Keratinocyte (primary cell): ENCODE measurements around the gene TUFM. TPM values are rescaled to one million over a fixed set of nuclear protein-coding genes. Genes with fewer than 3 reads are reported as not detected.

Experiments used
- DNase-seq: peaks from one replicate; pipeline ENCODE4 v3.0.0-alpha.2; 2011; ENCODE audit warnings: low read depth, missing footprints, low spot score
- FAIRE-seq: peaks from 2 replicates; lab custom pipeline; 2011; peaks lifted over from hg19 to GRCh38; lab: Jason Lieb, UNC
- H2AFZ ChIP-seq: 2 replicates; pipeline ENCODE4 v1.6.0; 2012; ENCODE audit warnings: low read length, control low read depth, inconsistent platforms; ENCODE audit not compliant: control insufficient read depth
- H3K27ac ChIP-seq: 2 replicates; pipeline ENCODE4 v1.5.1; 2011; ENCODE audit warnings: low read length; ENCODE audit not compliant: control insufficient read depth, insufficient read depth
- H3K27me3 ChIP-seq: 3 replicates; pipeline ENCODE4 v1.6.0; 2011; ENCODE audit warnings: low read length; ENCODE audit not compliant: control insufficient read depth, insufficient read depth; ENCODE audit errors: extremely low read depth
- H3K36me3 ChIP-seq, 2 experiments: 2 replicates in 1 of 2; 3 replicates in 1 of 2; pipeline ENCODE4 v1.5.1; 2011; ENCODE audit warnings: low read length in 2 of 2, mild to moderate bottlenecking in 1 of 2; ENCODE audit not compliant: control insufficient read depth in 2 of 2, insufficient read depth in 2 of 2; ENCODE audit errors: extremely low read depth in 1 of 2
- H3K4me1 ChIP-seq: 3 replicates; pipeline ENCODE4 v1.5.1; 2011; ENCODE audit warnings: low read length; ENCODE audit not compliant: control insufficient read depth, insufficient read depth; ENCODE audit errors: extremely low read depth
- H3K4me2 ChIP-seq: 3 replicates; pipeline ENCODE4 v1.6.0; 2011; ENCODE audit warnings: low read depth, low read length; ENCODE audit not compliant: control insufficient read depth, insufficient read depth; ENCODE audit errors: extremely low read depth
- H3K4me3 ChIP-seq, 3 experiments: fragments of 200-600 bp in 1 of 3; sonication (generic) in 1 of 3; 2 replicates in 2 of 3; 3 replicates in 1 of 3; pipeline ENCODE4 v1.5.1; 2011 to 2016; ENCODE audit warnings: low read length in 3 of 3, mild to moderate bottlenecking in 3 of 3, control low read depth in 2 of 3, inconsistent platforms in 1 of 3, low read depth in 1 of 3, mixed read lengths in 1 of 3, mixed run types in 1 of 3, moderate library complexity in 1 of 3; ENCODE audit not compliant: control insufficient read depth in 2 of 3, insufficient read depth in 2 of 3; ENCODE audit errors: extremely low read depth in 1 of 3
- H3K79me2 ChIP-seq: 2 replicates; pipeline ENCODE4 v1.6.0; 2012; ENCODE audit warnings: low read length; ENCODE audit not compliant: control insufficient read depth, insufficient read depth
- H3K9ac ChIP-seq: 3 replicates; pipeline ENCODE4 v1.6.0; 2011; ENCODE audit warnings: low read length; ENCODE audit not compliant: control insufficient read depth, insufficient read depth; ENCODE audit errors: extremely low read depth
- H3K9me1 ChIP-seq: 3 replicates; pipeline ENCODE4 v1.6.0; 2011; ENCODE audit warnings: low read length; ENCODE audit not compliant: control insufficient read depth, insufficient read depth; ENCODE audit errors: extremely low read depth
- H3K9me3 ChIP-seq: 2 replicates; pipeline ENCODE4 v1.5.1; 2012; ENCODE audit warnings: low read depth, low read length; ENCODE audit not compliant: control insufficient read depth
- H4K20me1 ChIP-seq: 3 replicates; pipeline ENCODE4 v1.6.0; 2011; ENCODE audit warnings: low read length; ENCODE audit not compliant: control insufficient read depth, insufficient read depth; ENCODE audit errors: extremely low read depth
- CTCF ChIP-seq, 3 experiments: IDR thresholded peaks in 1 of 3; conservative IDR thresholded peaks in 1 of 3; optimal IDR thresholded peaks in 1 of 3; 2 replicates in 2 of 3; 3 replicates in 1 of 3; pipeline versions ENCODE3 to v1.5.1; 2011; ENCODE audit warnings: low read length in 3 of 3, mild to moderate bottlenecking in 3 of 3, moderate library complexity in 2 of 3, control low read depth in 1 of 3, inconsistent platforms in 1 of 3; ENCODE audit not compliant: insufficient read depth in 2 of 3; ENCODE audit errors: extremely low read depth in 1 of 3
- EZH2 ChIP-seq: IDR thresholded peaks from one replicate; pipeline ENCODE4 v1.6.1; 2012; ENCODE audit warnings: inconsistent platforms, mild to moderate bottlenecking, low read length, moderate library complexity
- dilution Hi-C: fragments of 300-500 bp; cut with MboI; formaldehyde crosslinking; loops from one replicate; pipeline ENCODE4 v1.7.0; 2020; ENCODE audit warnings: low sequenced_read_pairs; ENCODE audit not compliant: extremely low pct_ligation_motif_present
- polyA plus RNA-seq, 5 experiments: library from polyadenylated mRNA; depleted of rRNA in 3 of 5; stranded (reverse) in 3 of 5; stranded (forward) in 1 of 5; unstranded in 1 of 5; fragments of >200 nt; gene quantifications; 1 replicate in 1 of 5; 2 replicates in 3 of 5; 3 replicates in 1 of 5; pipeline versions ENCODE4 v1.2.1 to v1.2.3, GENCODE V29; 2011 to 2012; ENCODE audit warnings: missing spikeins in 2 of 5, low read depth in 1 of 5, low replicate concordance in 1 of 5

TUFM gene
- polyA plus RNA-seq, 1 donor (not counting 4 experiments of a cell fraction or from before 2014, with no cell fraction given): 134 TPM

GRCh38 chr16:28830531-28830930 is 15.6 kb downstream of the TUFM start:
- DNase-seq: no peak
- dilution Hi-C loops: no loop called here
- H3K36me3 ChIP-seq: peaks cover 68 to 74% of the 10 kb centered on the region in 2 experiments

GRCh38 chr16:28829747-28830146 is 16.4 kb downstream of the TUFM start:
- TF ChIP-seq EZH2 (no peak), CTCF (optimal IDR thresholded peaks at IDR 0.05 in 1 of 3, IDR thresholded peaks at IDR 0.05 in 1 of 3, conservative IDR thresholded peaks at IDR 0.05 in 1 of 3; ENCODE audit: extremely low read depth in 1 of 3, insufficient read depth in 2 of 3, low read length in 3 of 3) (no peak)
- Histone ChIP-seq H3K36me3 (peaks cover 61 to 75% of the 10 kb centered on the region in 2 experiments), H3K27ac (no peak overlapping the region), H2AFZ (no peak overlapping the region), H3K4me2 (no peak overlapping the region), H4K20me1 (peaks cover 13% of the 10 kb centered on the region), H3K27me3 (no peaks in the 10 kb centered on the region), H3K4me3 (no peak overlapping the region), H3K9ac (no peak overlapping the region), H3K79me2 (peaks cover 65% of the 10 kb centered on the region), H3K9me3 (no peaks in the 10 kb centered on the region), H3K9me1 (no peaks in the 10 kb centered on the region), H3K4me1 (peaks cover 15% of the 10 kb centered on the region)
- dilution Hi-C loops: no loop called here
- FAIRE-seq: no peak
- no peak for DNase-seq

More at GRCh38 chr16:28830531-28830930, 15.6 kb downstream of the TUFM start:
- TF ChIP-seq EZH2: no peak
- no peak for TF ChIP-seq CTCF (optimal IDR thresholded peaks at IDR 0.05 in 1 of 3, IDR thresholded peaks at IDR 0.05 in 1 of 3, conservative IDR thresholded peaks at IDR 0.05 in 1 of 3; ENCODE audit: extremely low read depth in 1 of 3, insufficient read depth in 2 of 3, low read length in 3 of 3)
- Histone ChIP-seq H3K27ac (no peak overlapping the region), H3K9me3 (no peaks in the 10 kb centered on the region), H3K9ac (no peak overlapping the region), H4K20me1 (peaks cover 13% of the 10 kb centered on the region), H3K4me1 (peaks cover 7% of the 10 kb centered on the region), H3K4me2 (no peak overlapping the region), H3K79me2 (peaks cover 57% of the 10 kb centered on the region), H2AFZ (no peak overlapping the region), H3K27me3 (no peaks in the 10 kb centered on the region), H3K9me1 (no peaks in the 10 kb centered on the region), H3K4me3 (no peak overlapping the region)
- no peak for FAIRE-seq
